Measurements from ENCODE around the gene RABGAP1L. TPM values are rescaled to one million over a fixed set of nuclear protein-coding genes. Genes with fewer than 3 reads are reported as not detected.

RABGAP1L gene
- total and polyA plus RNA-seq, 11 donors = 18.6 to 195 (median 98.4) TPM

GRCh38 chr1:174149216-174149615 is 10.1 kb upstream of the RABGAP1L start:
- 69 to 86% (median 73%) methylated on average over 4 of the region's 4 CpGs for WGBS, 4 donors
- intact Hi-C loops (cut with DNase I) = no loop called here

DNA sequence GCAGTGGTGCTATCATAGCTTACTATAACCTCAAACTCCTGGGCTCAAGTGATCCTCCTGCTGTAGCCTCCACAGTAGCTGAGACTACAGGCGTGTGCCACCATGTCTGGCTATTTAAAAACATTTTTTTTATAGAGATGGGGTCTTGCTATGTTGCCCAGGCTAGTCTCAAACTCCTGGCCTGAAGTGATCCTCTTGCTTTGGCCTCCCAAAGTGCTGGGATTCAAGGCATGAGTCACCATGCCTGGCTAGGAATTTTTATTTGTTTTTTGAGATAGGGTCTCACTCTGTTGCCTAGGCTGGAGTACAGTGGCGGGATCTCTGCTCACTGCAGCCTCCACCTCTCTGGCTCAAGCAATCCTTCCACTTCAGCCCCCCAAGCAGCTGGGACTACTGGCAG is 8.8 kb upstream of the RABGAP1L start:
- intact Hi-C loops (cut with DNase I) = loop anchor here in 4 of 10 donors (10.0 kb wide), 4 partner anchors 126 to 676 kb away; partner anchors contain the start of genes GAS5 (in 1 of the 4), PRDX6 (in 1 of the 4), RC3H1 (in 1 of the 4) and ZBTB37 (in 1 of the 4)
- 92 to 96% (median 96%) methylated on average over 2 of the region's 2 CpGs for WGBS, 4 donors
- H3K9me3 ChIP-seq = peaks cover 0 to 14% (median 0%) of the 10 kb centered on the region in 12 donors
- H3K4me3 ChIP-seq = no peak overlapping the region
- no peak for ATAC-seq
- peaks cover 0 to 12% (median 0%) of the 10 kb centered on the region in 12 donors for H3K4me1 ChIP-seq
- H3K27ac ChIP-seq = no peak overlapping the region
- TF ChIP-seq CTCF (IDR thresholded peaks at IDR 0.05) = no peak
- H3K27me3 ChIP-seq = no peaks in the 10 kb centered on the region
- H3K36me3 ChIP-seq = no peaks in the 10 kb centered on the region
- DNase-seq = no peak

More at GRCh38 chr1:174149216-174149615, 10.1 kb upstream of the RABGAP1L start:
- no peak for DNase-seq
- no peak for ATAC-seq
- H3K9me3 ChIP-seq = peaks cover 0 to 14% (median 0%) of the 10 kb centered on the region in 12 donors
- no peak overlapping the region for H3K4me3 ChIP-seq
- H3K27me3 ChIP-seq = no peaks in the 10 kb centered on the region
- H3K27ac ChIP-seq = no peak overlapping the region
- TF ChIP-seq POLR2A (IDR thresholded peaks at IDR 0.05) = no peak
- H3K4me1 ChIP-seq = peaks cover 0 to 12% (median 0%) of the 10 kb centered on the region in 12 donors
- no peaks in the 10 kb centered on the region for H3K36me3 ChIP-seq

DNA sequence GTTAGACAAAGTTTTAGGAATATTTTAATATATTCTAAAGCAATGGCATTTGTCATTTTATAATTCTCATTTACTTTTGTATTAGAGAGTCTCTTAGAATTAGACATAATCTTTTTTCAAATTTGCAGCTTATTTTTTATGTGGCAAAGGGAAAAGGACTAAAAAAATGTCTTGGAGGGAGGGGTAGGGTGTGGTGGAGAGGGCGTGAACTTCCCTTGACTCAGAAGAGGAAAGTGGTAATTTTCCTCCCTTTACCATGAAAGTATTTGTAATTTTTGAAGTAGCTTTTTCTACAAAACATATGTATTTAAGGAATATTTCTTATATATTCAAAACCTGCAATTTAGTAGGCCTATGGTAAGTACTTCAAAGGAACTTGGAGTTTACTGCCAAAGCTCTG is 6.9 kb upstream of the RABGAP1L start:
- H3K4me1 ChIP-seq = peaks cover 0 to 12% (median 0%) of the 10 kb centered on the region in 12 donors
- intact Hi-C loops (cut with DNase I) = loop anchor here in 4 of 10 donors (10.0 kb wide), 4 partner anchors 128 to 678 kb away; partner anchors contain the start of genes GAS5 (in 1 of the 4), PRDX6 (in 1 of the 4), RC3H1 (in 1 of the 4) and ZBTB37 (in 1 of the 4)
- no peak for DNase-seq
- ATAC-seq = no peak
- 60 to 86% (median 79%) methylated on average over 1 of the region's 1 CpG for WGBS, 4 donors
- H3K27ac ChIP-seq = peak overlapping the region in 1 of 12 donors; percentile 37
- H3K27me3 ChIP-seq = no peaks in the 10 kb centered on the region
- no peak overlapping the region for H3K4me3 ChIP-seq
- peaks cover 0 to 6% (median 0%) of the 10 kb centered on the region in 12 donors for H3K9me3 ChIP-seq
- no peaks in the 10 kb centered on the region for H3K36me3 ChIP-seq
- no peak for TF ChIP-seq POLR2A (IDR thresholded peaks at IDR 0.05)
- no peak for TF ChIP-seq CTCF (IDR thresholded peaks at IDR 0.05)

DNA sequence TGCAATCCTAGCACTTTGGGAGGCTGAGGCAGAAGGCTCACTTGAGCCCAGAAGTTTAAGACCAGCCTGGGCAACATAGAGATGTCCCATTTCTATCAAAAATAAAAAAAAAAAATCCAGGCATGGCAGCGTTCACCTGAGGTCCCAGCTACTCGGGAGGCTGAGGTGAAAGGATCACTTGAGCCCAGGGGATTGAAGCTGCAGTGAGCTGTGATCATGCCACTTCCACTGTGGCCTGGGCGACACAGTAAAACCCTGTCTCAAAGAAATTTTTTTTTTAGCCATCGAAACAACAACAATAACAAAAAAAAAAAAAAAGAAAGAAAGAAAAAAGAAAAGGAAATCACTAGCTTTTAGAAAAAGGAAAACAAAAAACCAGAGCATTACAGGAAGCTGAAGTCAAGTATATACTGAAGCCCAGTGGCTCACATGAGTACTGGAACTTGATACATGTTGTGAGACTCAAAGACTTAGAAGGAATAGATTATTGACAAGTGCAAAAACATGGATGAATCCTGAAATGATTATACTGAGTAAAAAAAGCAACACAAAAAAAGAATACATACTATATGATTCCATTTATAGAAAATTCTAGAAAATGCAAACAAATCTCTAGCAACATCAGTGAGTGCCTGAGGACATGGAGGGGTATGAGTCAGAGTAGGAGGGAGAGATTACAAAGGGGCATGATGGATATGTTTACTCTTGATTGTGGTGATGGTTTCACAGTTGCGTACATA is 6.1 kb upstream of the RABGAP1L start:
- H3K27ac ChIP-seq = peak overlapping the region in 1 of 12 donors; percentile 37
- no peak for ATAC-seq
- no peak for DNase-seq
- H3K4me3 ChIP-seq = no peak overlapping the region
- intact Hi-C loops (cut with DNase I) = loop anchor here in 4 of 10 donors (10.0 kb wide), 4 partner anchors 128 to 678 kb away; partner anchors contain the start of genes GAS5 (in 1 of the 4), PRDX6 (in 1 of the 4), RC3H1 (in 1 of the 4) and ZBTB37 (in 1 of the 4)
- no peaks in the 10 kb centered on the region for H3K27me3 ChIP-seq
- peaks cover 0 to 3% (median 0%) of the 10 kb centered on the region in 12 donors for H3K9me3 ChIP-seq
- peaks cover 0 to 12% (median 0%) of the 10 kb centered on the region in 12 donors for H3K4me1 ChIP-seq
- H3K36me3 ChIP-seq = no peaks in the 10 kb centered on the region
- TF ChIP-seq CTCF (IDR thresholded peaks at IDR 0.05) = no peak
- no peak for TF ChIP-seq POLR2A (IDR thresholded peaks at IDR 0.05)
- WGBS, 4 donors = 79 to 89% (median 81%) methylated on average over 5 of the region's 5 CpGs
